HCT116 (cell line): ENCODE data around the gene RAD23A. TPM values are rescaled to one million over a fixed set of nuclear protein-coding genes. Genes with fewer than 3 reads are reported as not detected.

ENCODE experiments used
- ATAC-seq: fragments of 200-7000 bp; cut with Tn5 transposase; 2 replicates; pipeline ENCODE4 v1.9.1; 2020; ENCODE audit warnings: mild to moderate bottlenecking, moderate library complexity
- BruUV-seq: library from RNA; stranded (reverse); fragments of 400-500 nt; replicated peaks from 2 replicates; lab custom pipeline; 2021; lab: Mats Ljungman, UMichigan
- CTCF ChIA-PET: fragments of 300-600 bp; sonication (Branson Sonifier 250); formaldehyde crosslinking; loops from one replicate; lab custom pipeline; 2021; ENCODE audit warnings: antibody characterized with exemption; lab: Charles Lee
- POLR2A ChIA-PET: fragments of 300-600, 350-600 bp; sonication (Branson Sonifier 250); formaldehyde crosslinking; loops from one replicate; lab custom pipeline; 2021; ENCODE audit warnings: antibody characterized with exemption; lab: Charles Lee
- RAD21 ChIA-PET, 2 experiments: fragments of 300-600 bp; sonication (Branson Sonifier 250); formaldehyde crosslinking; loops; one replicate each; lab custom pipeline; 2023; ENCODE audit warnings: low total read pairs in 2 of 2; ENCODE audit not compliant: uncharacterized antibody in 2 of 2, unreplicated experiment in 2 of 2, low non-redundant PET in 1 of 2; lab: Charles Lee
- DNase-seq: peaks from one replicate; pipeline ENCODE4 v3.0.0-alpha.2; 2010; ENCODE audit warnings: low read depth, low spot score
- H2AFZ ChIP-seq: fragments of 200-600 bp; shearing (Covaris generic), sonication (generic); 2 replicates; pipeline ENCODE4 v1.6.1; 2017; ENCODE audit warnings: low read depth, mixed run types, mixed read lengths, antibody characterized with exemption, low read length; ENCODE audit not compliant: poor library complexity, severe bottlenecking
- H3K27ac ChIP-seq: 2 replicates; pipeline ENCODE4 v1.5.1; 2012; ENCODE audit warnings: low read depth, low read length
- H3K27me3 ChIP-seq: fragments of 200-600 bp; sonication (generic); 2 replicates; pipeline ENCODE4 v1.6.1; 2016; ENCODE audit warnings: mixed run types, low read length, mixed read lengths; ENCODE audit not compliant: insufficient read depth
- H3K36me3 ChIP-seq, 2 experiments: fragments of 200-500 bp in 1 of 2; fragments of 200-600 bp in 1 of 2; sonication (Bioruptor generic) in 1 of 2; sonication (generic) in 1 of 2; 2 replicates each; pipeline versions ENCODE4 v1.5.1 to v1.6.1; 2014 to 2016; ENCODE audit warnings: low read length in 2 of 2, inconsistent platforms in 1 of 2, mixed read lengths in 1 of 2, mixed run types in 1 of 2; ENCODE audit not compliant: insufficient read depth in 2 of 2, control insufficient read depth in 1 of 2
- H3K4me1 ChIP-seq, 2 experiments: fragments of 200-600 bp in 1 of 2; sonication (generic) in 1 of 2; 2 replicates each; pipeline versions ENCODE4 v1.5.1 to v1.6.1; 2012 to 2017; ENCODE audit warnings: low read length in 2 of 2, inconsistent platforms in 1 of 2, mild to moderate bottlenecking in 1 of 2, mixed read lengths in 1 of 2, mixed run types in 1 of 2, moderate library complexity in 1 of 2; ENCODE audit not compliant: insufficient read depth in 2 of 2, control insufficient read depth in 1 of 2
- H3K4me2 ChIP-seq: fragments of 200-600 bp; sonication (generic); 2 replicates; pipeline ENCODE4 v1.6.1; 2017; ENCODE audit warnings: mixed run types, low read length, mixed read lengths
- H3K4me3 ChIP-seq, 2 experiments: fragments of 200-600 bp in 1 of 2; sonication (generic) in 1 of 2; replicated peaks in 1 of 2; 2 replicates each; pipeline ENCODE4 v1.5.1; 2011 to 2016; ENCODE audit warnings: low read length in 2 of 2, control low read depth in 1 of 2, low read depth in 1 of 2, mild to moderate bottlenecking in 1 of 2, mixed read lengths in 1 of 2, mixed run types in 1 of 2
- H3K79me2 ChIP-seq: fragments of 200-600 bp; sonication (generic); 2 replicates; pipeline ENCODE4 v1.6.1; 2017; ENCODE audit warnings: mild to moderate bottlenecking, mixed run types, low read length, moderate library complexity, mixed read lengths; ENCODE audit not compliant: insufficient read depth
- H3K9ac ChIP-seq: fragments of 200-600 bp; sonication (generic); 2 replicates; pipeline ENCODE4 v1.6.1; 2016; ENCODE audit warnings: low read length, mixed read lengths
- H3K9me2 ChIP-seq: fragments of 200-600 bp; sonication (generic), shearing (Covaris generic); 2 replicates; pipeline ENCODE4 v1.6.1; 2017; ENCODE audit warnings: mixed run types, mild to moderate bottlenecking, moderate library complexity; ENCODE audit not compliant: insufficient read depth
- H3K9me3 ChIP-seq, 2 experiments: fragments of 200-500 bp in 1 of 2; fragments of 200-600 bp in 1 of 2; sonication (Bioruptor generic) in 1 of 2; sonication (generic) in 1 of 2; 2 replicates each; pipeline ENCODE4 v1.6.1; 2014 to 2017; ENCODE audit warnings: low read length in 2 of 2, mixed read lengths in 2 of 2, inconsistent platforms in 1 of 2, low read depth in 1 of 2, mild to moderate bottlenecking in 1 of 2, mixed run types in 1 of 2, moderate library complexity in 1 of 2; ENCODE audit not compliant: control insufficient read depth in 1 of 2, insufficient read depth in 1 of 2
- H4K20me1 ChIP-seq: fragments of 200-600 bp; sonication (generic), shearing (Covaris generic); 2 replicates; pipeline ENCODE4 v1.6.1; 2017; ENCODE audit warnings: mixed run types, mild to moderate bottlenecking, moderate library complexity; ENCODE audit not compliant: insufficient read depth
- ELF1 ChIP-seq: IDR thresholded peaks from 2 replicates; pipeline ENCODE4 v1.6.1; 2012; ENCODE audit warnings: low read depth, borderline replicate concordance
- EZH2 ChIP-seq: fragments of 200-600 bp; sonication (generic); IDR thresholded peaks from 2 replicates; pipeline ENCODE4 v1.6.1; 2017; ENCODE audit warnings: antibody characterized with exemption, mixed run types
- EZH2phosphoT487 ChIP-seq: fragments of 200-600 bp; IDR thresholded peaks from 2 replicates; pipeline ENCODE4 v1.6.1; 2018; ENCODE audit warnings: antibody characterized with exemption, borderline replicate concordance
- JUND ChIP-seq: IDR thresholded peaks from 2 replicates; pipeline ENCODE4 v1.6.1; 2012
- MAX ChIP-seq: IDR thresholded peaks from 2 replicates; pipeline ENCODE4 v1.6.1; 2012
- POLR2AphosphoS5 ChIP-seq: IDR thresholded peaks from 2 replicates; pipeline ENCODE4 v1.6.1; 2011; ENCODE audit warnings: mild to moderate bottlenecking, low read depth, low read length, moderate library complexity
- YY1 ChIP-seq: IDR thresholded peaks from 2 replicates; pipeline ENCODE4 v1.6.1; 2011; ENCODE audit warnings: low read length, low read depth, moderate library complexity, mild to moderate bottlenecking; ENCODE audit not compliant: insufficient replicate concordance; ENCODE audit errors: extremely low read depth
- intact Hi-C: fragments of 100-400 bp; cut with micrococcal nuclease; formaldehyde crosslinking; loops from 2 replicates; pipeline ENCODE4 v1.10.0; 2022
- total RNA-seq: library from RNA; stranded (reverse); gene quantifications from one replicate; pipeline ENCODE4 v1.2.1, GENCODE V29; 2021; ENCODE audit not compliant: unreplicated experiment

RAD23A gene
- total RNA-seq, 1 experiment from 2014 or later, result 163 TPM

DNA sequence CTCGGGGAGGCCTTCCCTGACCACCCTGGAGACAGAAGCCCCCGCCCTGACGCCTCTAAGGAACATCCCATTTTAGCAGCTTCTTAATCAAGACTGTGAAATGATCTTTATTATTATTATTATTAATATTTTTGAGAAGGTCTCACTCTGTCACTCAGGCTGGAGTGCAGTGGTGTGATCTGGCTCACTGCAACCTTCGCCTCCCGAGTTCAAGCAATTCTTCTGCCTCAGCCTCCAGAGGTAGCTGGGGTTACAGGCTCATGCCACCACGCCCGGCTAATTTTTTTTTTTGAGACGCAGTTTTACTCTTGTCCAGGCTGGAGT is 20.1 kb downstream of the RAD23A start (continued):
- no peak for TF ChIP-seq MAX
- TF ChIP-seq EZH2phosphoT487, result no peak
- no peak for TF ChIP-seq ELF1

- intact Hi-C loops, result no loop called here
- Histone ChIP-seq H3K36me3 (no peaks in the 10 kb centered on the region), H3K4me1 (peaks cover 3 to 18% of the 10 kb centered on the region in 2 experiments; a peak in 3 of 4 replicates), H4K20me1 (no peaks in the 10 kb centered on the region), H3K9me2 (no peaks in the 10 kb centered on the region), H3K9me3 (no peaks in the 10 kb centered on the region), H3K4me3 (no peak overlapping the region), H3K4me2 (no peak overlapping the region), H2AFZ (no peak overlapping the region), H3K9ac (no peak overlapping the region), H3K27ac (no peak overlapping the region)
- ATAC-seq (no peak), DNase-seq (no peak)
- no TSS peak for BruUV-seq
- RAD21 ChIA-PET, result no interaction called here
- CTCF ChIA-PET, result interaction anchor here (1.0 to 1.3 kb wide), 3 partner anchors 10 to 126 kb away, joined by 3 to 5 read pairs (median 5); no protein-coding TSS in a partner anchor
- TF ChIP-seq POLR2AphosphoS5 (no peak), ELF1 (no peak), JUND (no peak), EZH2phosphoT487 (no peak), YY1 (no peak), EZH2 (no peak)
- TF ChIP-seq, all 23 proteins: peak for 0
- no peaks in the 10 kb centered on the region for H3K79me2 ChIP-seq
- H3K27me3 ChIP-seq, result no peaks in the 10 kb centered on the region
- POLR2A ChIA-PET, result no interaction called here
These were observed 22.2 kb downstream of the RAD23A start for GRCh38 chr19:12967907-12968306.
